K562 (cell line): ENCODE data around the gene MX1. TPM values are rescaled to one million over a fixed set of nuclear protein-coding genes. Genes with fewer than 3 reads are reported as not detected.

Experiments
- ATAC-seq: fragments of 200-7000 bp; cut with Tn5 transposase; 3 replicates; pipeline ENCODE4 v1.9.1; 2020; ENCODE audit warnings: moderate library complexity
- BruUV-seq: library from RNA; stranded (reverse); fragments of 400-500 nt; replicated peaks from 2 replicates; lab custom pipeline; 2021; lab: Mats Ljungman, UMichigan
- CTCF ChIA-PET: fragments of 300-600 bp; formaldehyde crosslinking; extraction: SDS; loops from one replicate; lab custom pipeline; 2021; ENCODE audit warnings: low intra/inter-chr PET ratio; lab: Yijun Ruan, JAX
- POLR2A ChIA-PET: fragments of 300-600, 350-650 bp; sonication (Branson Sonifier 250); formaldehyde crosslinking; extraction: SDS; loops from one replicate; lab custom pipeline; 2021; ENCODE audit warnings: antibody characterized with exemption, inconsistent platforms; lab: Yijun Ruan, JAX
- DNase-seq, 4 experiments: peaks; one replicate each; pipeline versions ENCODE4 v3.0.0 to v3.0.0-alpha.2; 2011 to 2018; ENCODE audit warnings: low spot score in 3 of 4, mixed read lengths in 3 of 4; ENCODE audit errors: extremely low read depth in 1 of 4
- FAIRE-seq: peaks from 2 replicates; lab custom pipeline; 2011; peaks lifted over from hg19 to GRCh38; lab: Jason Lieb, UNC
- H2AFZ ChIP-seq: 2 replicates; pipeline ENCODE4 v1.6.0; 2011; ENCODE audit warnings: low read depth, low read length, control low read depth, inconsistent platforms
- H3K27ac ChIP-seq: fragments of 200-600 bp; 3 replicates; pipeline ENCODE4 v1.8.0; 2011; ENCODE audit warnings: low read depth, mild to moderate bottlenecking, control low read depth, inconsistent platforms, low read length, moderate library complexity, mixed read lengths; ENCODE audit errors: extremely low read depth
- H3K27me3 ChIP-seq, 2 experiments: fragments of 300-600 bp in 1 of 2; 2 replicates in 1 of 2; 3 replicates in 1 of 2; pipeline versions ENCODE4 v1.6.0 to v1.8.0; 2011; ENCODE audit warnings: inconsistent platforms in 2 of 2, low read length in 2 of 2, mild to moderate bottlenecking in 1 of 2, mixed read lengths in 1 of 2, moderate library complexity in 1 of 2; ENCODE audit not compliant: control insufficient read depth in 2 of 2, insufficient read depth in 2 of 2
- H3K36me3 ChIP-seq: fragments of 300-600 bp; 3 replicates; pipeline ENCODE4 v1.8.0; 2011; ENCODE audit warnings: mild to moderate bottlenecking, low read length, inconsistent platforms; ENCODE audit not compliant: control insufficient read depth, insufficient read depth
- H3K4me1 ChIP-seq, 2 experiments: fragments of 200-600 bp in 1 of 2; replicated peaks in 1 of 2; 2 replicates in 1 of 2; 3 replicates in 1 of 2; pipeline versions ENCODE4 v1.5.1 to v1.8.0; 2011; ENCODE audit warnings: inconsistent platforms in 2 of 2, low read length in 2 of 2, mild to moderate bottlenecking in 1 of 2, mixed read lengths in 1 of 2, moderate library complexity in 1 of 2; ENCODE audit not compliant: control insufficient read depth in 2 of 2, insufficient read depth in 2 of 2
- H3K4me2 ChIP-seq: 2 replicates; pipeline ENCODE4 v1.6.1; 2011; ENCODE audit warnings: low read length, control low read depth, inconsistent platforms, mixed read lengths; ENCODE audit not compliant: insufficient read depth
- H3K4me3 ChIP-seq: fragments of 200-600 bp; sonication (generic), shearing (Covaris generic); 2 replicates; pipeline ENCODE4 v1.5.1; 2016; ENCODE audit warnings: control low read depth, inconsistent platforms
- H3K79me2 ChIP-seq: fragments of 200-600 bp; 3 replicates; pipeline ENCODE4 v1.8.0; 2011; ENCODE audit warnings: low read length, inconsistent platforms; ENCODE audit not compliant: control insufficient read depth, insufficient read depth
- H3K9ac ChIP-seq, 2 experiments: 2 replicates each; pipeline versions ENCODE4 v1.6.0 to v1.6.1; 2011; ENCODE audit warnings: low read depth in 2 of 2, low read length in 2 of 2, control low read depth in 1 of 2, inconsistent platforms in 1 of 2, mild to moderate bottlenecking in 1 of 2, mixed read lengths in 1 of 2; ENCODE audit not compliant: insufficient read depth in 1 of 2
- H3K9me1 ChIP-seq: one replicate; pipeline ENCODE4 v1.6.0; 2011; ENCODE audit warnings: inconsistent platforms, mild to moderate bottlenecking, low read length, moderate library complexity; ENCODE audit not compliant: control insufficient read depth, insufficient read depth
- H3K9me3 ChIP-seq: replicated peaks from 2 replicates; pipeline ENCODE4 v1.5.1; 2011; ENCODE audit warnings: low read depth, low read length, inconsistent platforms; ENCODE audit not compliant: control insufficient read depth, insufficient read depth
- H4K20me1 ChIP-seq: replicated peaks from 2 replicates; pipeline ENCODE4 v1.6.1; 2011; ENCODE audit warnings: low read length, inconsistent platforms, mixed read lengths; ENCODE audit not compliant: control insufficient read depth, insufficient read depth
- CREB5 ChIP-seq: fragments of 250-450 bp; sonication (Bioruptor Pico); IDR thresholded peaks from 2 replicates; pipeline ENCODE4 v1.5.0; 2020; ENCODE audit warnings: mild to moderate bottlenecking
- DNMT1 ChIP-seq: fragments of 450-650 bp; IDR thresholded peaks from 2 replicates; pipeline ENCODE4 v1.6.1; 2016; ENCODE audit warnings: antibody characterized with exemption, mild to moderate bottlenecking
- ELF1 ChIP-seq: fragments of 200-800 bp; sonication (Bioruptor generic); IDR thresholded peaks from 2 replicates; pipeline ENCODE4 v1.6.1; 2016; ENCODE audit warnings: missing genetic modification characterization, missing compliant biosample characterization
- FOXP4 ChIP-seq: sonication (generic); formaldehyde crosslinking; IDR thresholded peaks from 2 replicates; pipeline ENCODE4 v1.8.0; 2022; ENCODE audit warnings: mild to moderate bottlenecking, missing genetic modification reagents, borderline replicate concordance
- HOMEZ ChIP-seq: fragments of 250-450 bp; sonication (Bioruptor Pico); IDR thresholded peaks from 2 replicates; pipeline ENCODE4 v1.4.0; 2020; ENCODE audit warnings: mild to moderate bottlenecking, moderate library complexity
- NFATC3 ChIP-seq: fragments of 450-650 bp; IDR thresholded peaks from 2 replicates; pipeline ENCODE4 v1.6.1; 2017; ENCODE audit warnings: mild to moderate bottlenecking
- NFIC ChIP-seq: fragments of 450-650 bp; IDR thresholded peaks from 2 replicates; pipeline ENCODE4 v1.6.1; 2017; ENCODE audit warnings: mild to moderate bottlenecking, inconsistent platforms
- NFRKB ChIP-seq: fragments of 450-650 bp; IDR thresholded peaks from 2 replicates; pipeline ENCODE4 v1.6.1; 2016; ENCODE audit warnings: low read depth
- SMARCA5 ChIP-seq: fragments of 450-650 bp; IDR thresholded peaks from 2 replicates; pipeline ENCODE4 v1.6.1; 2016
- ZNF57 ChIP-seq: fragments of 450-650 bp; formaldehyde crosslinking; IDR thresholded peaks from 2 replicates; pipeline ENCODE4 v1.4.0; 2020; ENCODE audit warnings: mild to moderate bottlenecking, moderate library complexity
- ZNF609 ChIP-seq: sonication (generic); formaldehyde crosslinking; IDR thresholded peaks from 2 replicates; pipeline ENCODE4 v1.8.1; 2023; ENCODE audit warnings: missing genetic modification reagents, mild to moderate bottlenecking, borderline replicate concordance
- WGBS: fragments of 100-300 bp; shearing (Covaris generic); methylation state at CpG from one replicate; pipeline ENCODE4 v1.1.6; 2016; ENCODE audit warnings: low coverage, mixed read lengths; ENCODE audit not compliant: insufficient coverage; ENCODE audit errors: missing lambda C conversion rate; 5-methylcytosine and 5-hydroxymethylcytosine counted together
- in situ Hi-C: fragments of 300-500 bp; cut with MboI; formaldehyde crosslinking; loops from 4 replicates; pipeline ENCODE4 v1.15.0; 2018; ENCODE audit warnings: inconsistent platforms, mixed read lengths
- intact Hi-C: fragments of 100-400 bp; cut with micrococcal nuclease; formaldehyde crosslinking; loops from 2 replicates; pipeline ENCODE4 v1.14.2; 2022
- polyA plus RNA-seq, 8 experiments: library from polyadenylated mRNA; depleted of rRNA in 4 of 8; stranded (reverse) in 5 of 8; unstranded in 3 of 8; fragments of >200 nt; fragmentation: Nextera tagmentation in 2 of 8; fragmentation: Illumina TruSeq in 1 of 8; extraction: Ambion mirVana in 2 of 8; extraction: Trizol in 1 of 8; gene quantifications; 2 replicates each; pipeline versions ENCODE4 v1.2.1 to v1.2.3, GENCODE V29; 2011 to 2014; ENCODE audit warnings: inconsistent platforms in 1 of 8, missing spikeins in 1 of 8
- total RNA-seq, 7 experiments: library from RNA; depleted of rRNA in 6 of 7; stranded (reverse); fragments of >200 nt in 6 of 7; fragmentation: Illumina TruSeq in 2 of 7; extraction: Trizol in 2 of 7; gene quantifications; 2 replicates each; pipeline versions ENCODE4 v1.2.1 to v1.2.3, GENCODE V29; 2011 to 2021; ENCODE audit warnings: low replicate concordance in 1 of 7

The MX1 gene
- total and polyA plus RNA-seq, 9 of the 15 experiments (the other 6 are each of a cell fraction or from before 2014, with no cell fraction given): 0.07 to 0.51 (median 0.21) TPM; not detected in 5

- TF ChIP-seq ZNF609 (CRISPR knock-in tag): no peak
- TF ChIP-seq NFRKB: no peak
Measured at GRCh38 chr21:41402231-41402630, 23.8 kb upstream of the MX1 start (continued).

- POLR2A ChIA-PET: interaction anchor here (1.3 kb wide), 1 partner anchor 9 kb away, joined by 3 read pairs; no protein-coding TSS in a partner anchor
- TF ChIP-seq FOXP4 (no peak), SMARCA5 (no peak), CREB5 (no peak), ZNF57 (CRISPR knock-in tag) (no peak), HOMEZ (no peak), ELF1 (tag) (no peak), DNMT1 (no peak), NFATC3 (no peak), NFIC (no peak)
Measured at GRCh38 chr21:41402796-41403195, 23.2 kb upstream of the MX1 start.

More at GRCh38 chr21:41402796-41403195, 23.2 kb upstream of the MX1 start:
- H3K9ac ChIP-seq: no peak overlapping the region
- no peaks in the 10 kb centered on the region for H3K9me1 ChIP-seq
- peaks cover 17 to 38% of the 10 kb centered on the region in 2 experiments; a peak in 3 of 5 replicates for H3K27me3 ChIP-seq
- no peak overlapping the region for H3K27ac ChIP-seq
- intact Hi-C loops: no loop called here
- in situ Hi-C loops: no loop called here
- no peak overlapping the region for H3K4me3 ChIP-seq
- BruUV-seq: no TSS peak
- H4K20me1 ChIP-seq: no peaks in the 10 kb centered on the region
- no peak overlapping the region for H3K4me2 ChIP-seq
- WGBS: 0% methylated on average over 10 of the region's 10 CpGs
- FAIRE-seq (no peak), ATAC-seq (no peak; the same call in 2 of the 3 replicates), DNase-seq (no peak)
- CTCF ChIA-PET: no interaction called here
- H3K79me2 ChIP-seq: no peaks in the 10 kb centered on the region
- no peaks in the 10 kb centered on the region for H3K9me3 ChIP-seq
- H3K4me1 ChIP-seq: no peaks in the 10 kb centered on the region
- no peak overlapping the region for H2AFZ ChIP-seq
- H3K36me3 ChIP-seq: no peaks in the 10 kb centered on the region
